DMS53 treated with DMSO at 0.1 percent for 48 hours (cell line): ENCODE measurements around the gene IGF1R.

Source experiments
- DNase-seq: peaks from one replicate; lab custom pipeline; 2025; ENCODE audit not compliant: unreplicated experiment; lab: John Stamatoyannopoulos, UW

The IGF1R gene

DNA sequence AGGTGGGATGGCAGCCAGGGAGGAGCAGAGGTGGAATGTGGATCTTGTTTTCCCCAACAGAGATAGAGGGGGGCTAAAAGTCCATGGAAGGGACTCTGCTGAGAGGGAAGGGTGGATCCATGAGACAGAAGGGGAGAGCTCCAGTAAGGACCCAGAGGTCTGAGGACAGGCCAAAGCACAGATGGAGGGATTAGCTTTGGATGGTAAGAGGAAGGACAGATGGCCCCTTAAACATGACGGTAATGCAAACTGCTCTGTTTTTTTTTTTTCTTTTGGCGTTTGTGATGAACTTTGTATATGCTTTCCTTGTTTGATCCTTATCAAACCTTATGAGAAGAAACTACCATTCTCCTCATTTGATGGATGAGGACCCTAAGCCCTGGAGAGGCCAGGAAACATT is 96.2 kb downstream of the IGF1R start:
- DNase-seq, result no peak

- no peak for DNase-seq
Observed at GRCh38 chr15:98745179-98745578, 96.8 kb downstream of the IGF1R start.

DNA sequence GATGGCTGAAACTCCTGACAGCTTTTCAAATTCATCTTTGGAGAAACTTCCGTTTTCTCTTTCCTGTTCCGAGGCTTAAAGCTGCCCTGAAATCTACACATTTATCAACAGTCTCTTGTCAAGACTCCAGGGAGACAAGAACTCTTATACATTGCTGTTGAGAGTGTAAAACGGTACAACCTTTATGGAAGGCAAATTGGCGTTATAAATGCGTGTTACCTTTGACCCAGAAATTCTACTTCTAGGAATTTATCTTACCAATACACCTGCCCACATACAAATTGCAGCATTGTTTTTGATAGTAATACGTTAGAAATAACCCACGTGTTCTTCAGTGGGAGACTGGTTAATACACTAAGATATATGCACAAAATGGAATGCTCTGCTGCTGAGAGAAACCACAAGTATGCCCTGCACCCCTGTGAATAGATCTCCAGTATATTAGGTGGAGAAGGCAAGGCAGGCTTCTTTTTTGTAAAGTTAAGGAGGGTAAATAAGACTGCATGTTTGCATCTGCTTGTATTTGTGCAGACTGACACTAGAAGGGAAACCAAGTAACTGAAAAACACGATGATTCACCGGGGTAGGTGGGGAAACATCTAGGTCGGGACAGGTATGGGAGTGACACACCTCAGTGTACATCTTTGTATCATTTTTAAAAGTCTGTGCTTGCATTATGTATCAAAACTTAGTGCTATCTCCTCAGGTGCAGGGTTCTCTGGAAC is 97.5 kb downstream of the IGF1R start:
- no peak for DNase-seq

DNA sequence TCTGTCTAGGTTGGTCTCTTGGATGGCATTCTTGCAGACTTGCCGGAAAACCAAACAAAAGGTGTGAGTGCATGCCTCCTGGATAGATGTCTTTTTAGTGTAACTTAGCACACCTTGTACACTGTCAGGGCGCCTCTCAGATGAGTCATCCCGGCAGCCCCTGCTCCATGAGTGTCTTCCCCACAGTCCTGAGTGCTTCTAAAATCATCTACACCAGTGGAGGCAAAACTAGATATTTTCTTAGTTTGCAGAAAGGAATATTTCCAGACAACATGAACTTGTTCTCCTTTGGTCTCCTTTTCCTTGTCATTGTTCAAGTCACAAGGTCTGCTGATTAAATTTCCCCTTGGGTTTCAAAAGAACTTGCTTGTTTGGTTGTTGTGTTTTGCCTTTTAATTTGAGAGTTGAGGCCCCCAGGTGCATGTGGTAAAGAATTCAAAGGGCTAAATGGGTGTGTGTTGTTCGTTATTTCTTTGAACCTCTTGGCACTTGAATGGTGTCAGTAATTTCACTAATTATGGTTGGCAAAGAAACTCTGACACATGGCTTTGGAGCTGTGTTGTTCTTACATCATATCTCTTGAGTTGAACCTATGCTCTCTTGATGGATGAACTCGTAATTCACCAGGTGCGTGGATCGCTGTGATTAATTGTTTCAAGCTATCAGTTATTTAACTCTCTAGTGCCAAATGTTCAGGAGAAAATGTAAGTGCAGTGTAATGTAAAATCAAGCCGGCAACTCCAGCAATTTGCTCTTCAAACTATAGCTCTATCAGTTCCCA is 98.2 kb downstream of the IGF1R start:
- DNase-seq, result no peak

GRCh38 chr15:98751767-98752166 is 103.4 kb downstream of the IGF1R start:
- DNase-seq, result peak; percentile 8

DNA sequence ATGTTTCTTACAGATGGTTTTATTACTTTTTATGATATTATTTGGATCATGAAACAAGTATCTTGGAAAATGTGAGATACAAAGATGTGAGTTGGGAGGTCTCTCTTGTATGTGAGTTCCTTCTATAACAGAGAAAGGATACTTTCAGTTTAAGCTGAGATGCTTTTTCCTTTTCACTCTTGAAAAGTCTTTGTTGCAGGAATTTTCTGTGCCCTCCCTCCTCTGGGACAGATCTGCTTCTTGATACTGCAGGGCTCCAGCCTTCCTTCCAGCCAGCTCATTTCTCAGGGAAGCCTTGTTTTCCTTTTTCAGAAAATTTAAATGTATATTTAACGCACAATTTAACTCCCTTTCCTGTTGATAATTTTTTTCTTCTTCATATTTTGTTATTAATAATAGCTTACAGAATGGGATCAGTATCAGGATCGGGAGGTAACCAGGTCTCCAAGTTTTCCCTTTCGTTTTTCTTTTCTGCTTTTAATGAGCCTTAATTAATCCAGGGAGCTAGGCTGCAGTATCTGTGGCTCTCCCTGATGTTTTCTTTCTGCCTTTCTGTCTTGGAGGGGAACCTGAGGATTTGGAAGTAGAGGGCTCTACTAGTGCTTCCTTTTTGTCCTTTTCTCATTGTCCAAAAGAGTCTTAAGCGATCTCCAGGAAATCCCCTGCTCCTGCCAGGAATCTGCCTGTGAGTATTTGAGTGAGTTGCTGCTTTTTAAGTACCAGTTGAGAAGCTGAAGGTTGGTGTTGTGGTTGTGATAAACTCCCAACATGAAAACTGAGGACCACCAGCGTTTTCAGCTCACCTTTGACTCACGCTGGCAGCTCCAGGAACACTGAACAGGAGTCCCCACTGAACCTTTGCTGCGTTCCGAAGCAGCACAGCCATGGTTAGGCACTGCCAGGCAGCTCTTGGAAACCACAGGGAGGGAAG is 105.7 kb downstream of the IGF1R start:
- no peak for DNase-seq

DNA sequence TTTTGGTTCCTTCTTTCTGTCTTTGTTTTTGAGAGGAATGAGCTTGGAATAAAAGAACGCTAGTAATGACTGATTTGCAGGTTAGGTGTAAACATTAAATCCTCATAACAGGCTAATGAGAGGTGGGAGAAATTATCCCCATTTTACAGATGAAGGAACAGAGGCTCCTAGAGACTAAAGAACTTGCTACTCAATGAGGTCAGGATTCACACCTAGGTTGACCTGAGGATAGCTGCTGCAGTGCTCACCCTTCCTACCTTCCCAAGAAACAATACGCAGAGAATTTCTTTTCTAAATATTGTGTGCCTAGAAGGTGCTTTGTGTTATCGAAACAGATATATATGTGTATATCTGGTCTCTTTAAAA is 106.3 kb downstream of the IGF1R start:
- DNase-seq, result no peak

DNA sequence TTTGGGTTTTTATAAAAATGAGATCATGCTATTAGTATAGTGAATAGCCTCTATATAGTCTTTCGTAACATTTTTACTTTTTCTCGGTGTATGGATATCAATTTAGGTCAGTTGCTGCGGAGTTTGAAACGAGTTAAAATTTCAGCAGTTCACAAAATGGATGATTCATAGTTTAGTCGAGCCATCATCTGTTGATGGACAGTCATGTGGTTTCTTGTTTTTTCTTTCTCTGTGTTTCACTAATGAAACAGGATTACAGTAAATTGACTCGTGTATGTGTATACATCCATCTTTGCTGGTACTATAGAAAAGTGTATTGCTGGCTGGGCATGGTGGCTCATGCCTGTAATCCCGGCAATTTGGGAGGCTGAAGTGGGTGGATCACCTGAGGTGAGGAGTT is 106.8 kb downstream of the IGF1R start:
- DNase-seq, result no peak

DNA sequence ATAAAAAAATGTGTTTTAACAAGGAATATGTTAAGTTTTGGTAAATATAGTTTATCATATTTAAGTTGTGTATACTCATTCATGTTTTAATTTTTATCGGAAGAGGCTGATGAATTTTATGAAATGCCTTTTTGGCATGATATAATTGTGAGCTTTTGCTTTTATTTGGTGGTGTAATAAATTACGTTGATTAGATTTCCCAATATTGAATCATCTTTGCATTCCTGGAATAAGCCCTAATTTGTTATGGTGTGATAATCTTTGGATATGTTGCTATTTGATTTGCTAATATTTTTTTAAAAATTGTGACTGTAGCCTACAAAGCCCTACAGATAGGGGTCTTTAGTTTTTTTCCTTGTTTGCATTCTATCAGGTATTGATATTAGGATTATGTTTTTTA is 107.4 kb downstream of the IGF1R start:
- DNase-seq, result no peak

GRCh38 chr15:98758224-98758623 is 109.9 kb downstream of the IGF1R start:
- no peak for DNase-seq

DNA sequence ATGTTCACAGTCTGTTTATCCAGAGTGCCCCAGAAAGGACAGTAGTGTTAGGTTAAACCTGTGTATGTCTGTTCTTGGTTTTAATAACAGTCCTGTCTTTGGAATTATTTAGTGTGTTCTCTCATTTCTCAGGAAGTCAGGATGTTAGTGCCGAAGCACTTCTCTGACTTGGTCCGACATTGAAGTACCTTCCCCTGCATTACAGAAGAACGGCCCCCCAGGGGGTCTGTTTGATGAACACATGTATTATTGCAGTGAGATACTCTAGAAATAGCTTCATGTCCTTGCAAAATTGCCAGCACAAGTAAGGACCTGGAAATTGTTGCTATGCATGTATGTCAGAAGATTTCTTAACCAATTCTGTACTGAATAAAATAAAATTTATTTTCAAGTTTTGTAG is 110.9 kb downstream of the IGF1R start:
- no peak for DNase-seq

DNA sequence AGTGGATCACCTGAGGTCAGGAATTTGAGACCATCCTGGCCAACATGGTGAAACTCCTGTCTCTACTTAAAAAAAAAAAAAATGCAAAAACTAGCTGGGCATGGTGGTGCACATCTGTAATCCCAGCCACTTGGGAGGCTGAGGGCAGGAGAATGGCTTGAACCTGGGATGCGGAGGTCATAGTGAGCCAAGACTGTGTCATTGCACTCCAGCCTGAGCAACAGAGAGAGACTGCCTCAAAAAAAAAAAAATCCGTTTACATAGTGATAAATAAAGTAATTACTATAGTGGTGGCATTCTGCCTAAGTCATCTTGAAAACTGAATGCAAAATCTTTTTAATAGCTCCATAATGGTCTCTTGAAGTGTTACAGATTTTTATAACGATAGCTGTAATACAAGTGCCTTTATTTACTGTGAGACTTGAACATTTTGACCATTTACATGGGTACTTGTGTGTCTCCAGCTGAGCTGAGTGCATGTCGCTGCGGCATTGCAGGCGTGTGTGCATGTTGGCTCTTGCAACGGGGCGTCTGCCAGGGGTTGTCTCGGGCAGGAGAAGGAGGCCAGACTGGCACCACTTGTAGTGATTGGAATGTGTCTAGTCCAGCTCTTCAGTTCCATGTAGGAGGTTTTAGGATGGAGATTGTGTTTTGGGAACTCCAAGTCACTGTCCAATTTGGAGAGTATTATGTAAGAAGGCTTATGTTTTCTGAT is 111.9 kb downstream of the IGF1R start:
- no peak for DNase-seq

DNA sequence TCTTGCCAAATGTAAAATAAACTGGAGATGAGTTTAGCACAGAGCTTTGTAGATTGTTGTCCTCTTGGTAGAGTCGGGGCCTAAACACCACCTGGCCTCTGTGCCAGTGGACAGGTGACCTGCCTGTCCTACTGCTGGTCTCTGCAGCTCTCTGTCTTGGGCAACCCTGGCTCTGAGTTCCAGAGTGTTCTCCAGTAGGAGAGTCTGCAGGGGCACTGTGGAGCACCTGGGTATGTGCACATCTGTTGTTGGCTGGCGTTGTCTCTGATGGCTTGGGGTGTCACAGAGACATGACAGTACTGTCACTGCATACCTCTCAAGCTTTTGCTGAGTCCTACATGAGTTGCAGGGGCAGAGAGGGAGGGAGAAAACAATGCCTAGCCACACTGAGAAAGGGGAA is 112.6 kb downstream of the IGF1R start:
- DNase-seq, result no peak

DNA sequence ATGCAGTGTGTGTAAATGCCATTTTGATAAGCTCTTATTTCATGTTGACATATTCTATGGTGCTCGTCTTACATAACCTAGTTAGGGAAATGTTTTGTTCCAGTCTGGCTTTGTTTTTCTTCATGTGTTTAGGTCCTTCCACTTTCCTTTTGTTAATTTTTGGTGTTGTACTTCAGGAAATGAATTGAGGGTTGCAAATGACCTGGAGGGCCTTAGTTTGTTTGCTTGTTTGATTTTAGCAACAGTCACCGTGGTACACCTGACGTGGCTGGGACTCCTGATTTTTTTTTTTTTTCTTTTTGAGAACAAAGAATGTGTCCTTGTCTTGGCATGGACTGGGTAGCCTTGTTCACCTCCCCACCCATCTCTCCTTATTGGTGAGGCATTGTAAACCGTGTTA is 114.8 kb downstream of the IGF1R start:
- DNase-seq, result no peak

DNA sequence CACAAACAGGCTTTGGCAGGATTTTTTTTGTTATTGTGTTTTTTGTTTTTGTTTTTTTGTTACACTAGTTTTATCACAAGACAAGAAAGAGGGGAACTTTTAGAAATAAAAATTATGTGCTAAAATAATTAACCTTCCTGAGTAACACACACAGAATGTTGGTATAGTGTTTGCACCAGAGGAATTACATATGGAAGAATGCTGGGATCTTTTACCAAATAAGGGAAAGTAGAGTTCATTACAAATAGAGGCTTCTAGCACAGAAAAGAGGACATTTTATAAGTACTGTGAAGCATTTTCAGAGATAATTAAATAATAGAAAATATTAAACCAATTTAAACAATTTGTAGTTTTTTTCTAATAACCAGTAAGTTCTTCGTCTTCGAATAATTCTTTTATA is 116.0 kb downstream of the IGF1R start:
- no peak for DNase-seq

GRCh38 chr15:98765610-98766009 is 117.3 kb downstream of the IGF1R start:
- DNase-seq, result no peak

DNA sequence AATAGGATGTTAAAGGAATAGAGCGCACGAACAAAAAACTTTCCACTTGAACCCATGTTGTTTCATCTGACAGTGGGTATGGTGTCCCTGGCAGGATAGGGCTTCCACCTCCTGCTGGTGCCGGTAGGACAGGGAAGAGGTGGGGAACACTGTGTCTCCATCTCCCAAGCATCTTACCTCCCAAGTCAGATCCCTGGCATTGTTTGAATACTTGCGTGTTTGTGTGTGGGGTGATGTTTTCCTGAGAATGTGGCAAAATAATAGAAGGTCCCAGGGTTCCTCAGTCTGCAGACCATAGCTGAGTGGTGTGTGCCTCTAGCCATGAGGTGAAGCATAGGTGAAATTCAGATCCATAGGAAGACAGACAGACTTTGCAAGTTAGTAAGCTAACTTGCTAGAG is 119.4 kb downstream of the IGF1R start:
- no peak for DNase-seq

- DNase-seq, result no peak
Observed at GRCh38 chr15:98769867-98770266, 121.5 kb downstream of the IGF1R start.

GRCh38 chr15:98770984-98771383 is 122.6 kb downstream of the IGF1R start:
- DNase-seq, result no peak

DNA sequence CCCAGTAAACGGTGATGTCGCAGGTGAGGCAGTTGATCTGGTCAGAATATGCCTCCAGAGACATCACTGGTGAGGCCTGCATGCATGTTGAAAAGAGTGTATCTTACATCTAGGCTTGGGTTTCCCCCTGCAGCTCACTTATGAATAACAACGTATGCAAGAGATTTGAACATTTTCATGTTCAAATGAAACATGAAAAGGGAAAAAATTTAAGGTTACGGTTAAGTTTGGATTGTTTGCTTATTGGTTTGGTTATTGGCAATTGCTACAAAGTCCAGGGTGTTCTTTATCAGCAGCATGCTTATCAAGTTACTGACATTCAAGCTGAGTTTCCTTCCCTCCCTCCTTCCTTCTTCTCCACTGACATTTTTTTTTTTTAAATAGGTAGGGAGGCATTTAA is 123.2 kb downstream of the IGF1R start:
- DNase-seq, result no peak

- no peak for DNase-seq
Observed at GRCh38 chr15:98772895-98773294, 124.6 kb downstream of the IGF1R start.
